IMR-90 (cell line): ENCODE data around the gene C14orf180. TPM values are rescaled to one million over a fixed set of nuclear protein-coding genes. Genes with fewer than 3 reads are reported as not detected.

ENCODE experiments used
- ATAC-seq: fragments of 200-7000 bp; cut with Tn5 transposase; 2 replicates; pipeline ENCODE4 v1.9.1; 2020; ENCODE audit warnings: low read depth, mild to moderate bottlenecking, moderate library complexity
- BruUV-seq: library from RNA; stranded (reverse); fragments of 400-500 nt; replicated peaks from 2 replicates; lab custom pipeline; 2021; lab: Mats Ljungman, UMichigan
- CTCF ChIA-PET: fragments of 300-600 bp; formaldehyde crosslinking; extraction: SDS; loops from one replicate; lab custom pipeline; 2021; ENCODE audit warnings: antibody characterized with exemption; lab: Yijun Ruan, JAX
- POLR2A ChIA-PET: fragments of 300-600 bp; sonication (Branson Sonifier 250); formaldehyde crosslinking; loops from one replicate; lab custom pipeline; 2022; ENCODE audit warnings: antibody characterized with exemption; ENCODE audit not compliant: unreplicated experiment; lab: Charles Lee
- DNase-seq: peaks from one replicate; pipeline ENCODE4 v3.0.0; 2013
- H2AFZ ChIP-seq: replicated peaks from 2 replicates; pipeline ENCODE3; 2013; ENCODE audit warnings: low read length, mild to moderate bottlenecking; ENCODE audit not compliant: poor library complexity
- H2AK5ac ChIP-seq: 2 replicates; pipeline ENCODE4 v1.6.1; 2013; ENCODE audit warnings: low read depth, low read length, inconsistent platforms
- H2AK9ac ChIP-seq: replicated peaks from 2 replicates; pipeline ENCODE3; 2013; ENCODE audit warnings: mild to moderate bottlenecking, low read depth, low read length, moderate library complexity; ENCODE audit not compliant: poor library complexity
- H2BK120ac ChIP-seq: 2 replicates; pipeline ENCODE4 v1.6.1; 2013; ENCODE audit warnings: low read depth, low read length, inconsistent platforms
- H2BK15ac ChIP-seq: 3 replicates; pipeline ENCODE4 v1.6.1; 2013; ENCODE audit warnings: low read depth, low read length, inconsistent platforms
- H2BK20ac ChIP-seq: 2 replicates; pipeline ENCODE4 v1.6.1; 2013; ENCODE audit warnings: low read depth, mild to moderate bottlenecking, inconsistent platforms, low read length, moderate library complexity
- H2BK5ac ChIP-seq: 2 replicates; pipeline ENCODE4 v1.6.1; 2013; ENCODE audit warnings: mild to moderate bottlenecking, low read depth, low read length, inconsistent platforms; ENCODE audit not compliant: poor library complexity, severe bottlenecking
- H3K14ac ChIP-seq: replicated peaks from 2 replicates; pipeline ENCODE4 v1.6.1; 2013; ENCODE audit warnings: low read depth, low read length, inconsistent platforms
- H3K18ac ChIP-seq: 2 replicates; pipeline ENCODE4 v1.6.1; 2013; ENCODE audit warnings: low read depth, low read length, control low read depth
- H3K23ac ChIP-seq: 2 replicates; pipeline ENCODE4 v1.6.1; 2013; ENCODE audit warnings: low read depth, low read length, inconsistent platforms
- H3K27ac ChIP-seq: 2 replicates; pipeline ENCODE4 v1.5.1; 2013; ENCODE audit warnings: mild to moderate bottlenecking, control low read depth, low read length; ENCODE audit not compliant: insufficient read depth
- H3K27me3 ChIP-seq: 2 replicates; pipeline ENCODE4 v1.6.1; 2013; ENCODE audit warnings: low read length; ENCODE audit not compliant: control insufficient read depth, insufficient read depth
- H3K36me3 ChIP-seq: 2 replicates; pipeline ENCODE4 v1.6.1; 2013; ENCODE audit warnings: low read length, mixed read lengths; ENCODE audit not compliant: control insufficient read depth, insufficient read depth
- H3K4ac ChIP-seq: 2 replicates; pipeline ENCODE4 v1.6.1; 2013; ENCODE audit warnings: low read depth, low read length, inconsistent platforms
- H3K4me1 ChIP-seq: 2 replicates; pipeline ENCODE4 v1.6.1; 2013; ENCODE audit warnings: low read length, mixed read lengths; ENCODE audit not compliant: control insufficient read depth, insufficient read depth
- H3K4me2 ChIP-seq: 2 replicates; pipeline ENCODE4 v1.6.1; 2013; ENCODE audit warnings: low read depth, mild to moderate bottlenecking, control low read depth, low read length, moderate library complexity
- H3K4me3 ChIP-seq: 2 replicates; pipeline ENCODE4 v1.5.1; 2013; ENCODE audit warnings: low read depth, mild to moderate bottlenecking, control low read depth, low read length, moderate library complexity; ENCODE audit not compliant: insufficient read depth
- H3K56ac ChIP-seq: 2 replicates; pipeline ENCODE4 v1.6.1; 2013; ENCODE audit warnings: low read length, inconsistent platforms; ENCODE audit not compliant: insufficient read depth; ENCODE audit errors: extremely low read depth
- H3K79me1 ChIP-seq, 2 experiments: 2 replicates each; pipeline ENCODE4 v1.6.1; 2013; ENCODE audit warnings: low read length in 2 of 2, inconsistent platforms in 1 of 2, low read depth in 1 of 2
- H3K9ac ChIP-seq: 2 replicates; pipeline ENCODE4 v1.6.1; 2013; ENCODE audit warnings: low read depth, low read length, control low read depth
- H3K9me1 ChIP-seq: 2 replicates; pipeline ENCODE4 v1.6.1; 2013; ENCODE audit warnings: low read length, inconsistent platforms; ENCODE audit not compliant: insufficient read depth
- H3K9me3 ChIP-seq: 2 replicates; pipeline ENCODE4 v1.6.1; 2013; ENCODE audit warnings: low read length; ENCODE audit not compliant: control insufficient read depth, insufficient read depth
- H4K20me1 ChIP-seq: 2 replicates; pipeline ENCODE4 v1.6.1; 2013; ENCODE audit warnings: low read length, inconsistent platforms; ENCODE audit not compliant: insufficient read depth
- H4K5ac ChIP-seq: 2 replicates; pipeline ENCODE4 v1.6.1; 2013; ENCODE audit warnings: mild to moderate bottlenecking, low read depth, low read length, control low read depth
- H4K8ac ChIP-seq, 2 experiments: 2 replicates each; pipeline ENCODE4 v1.6.1; 2013; ENCODE audit warnings: low read depth in 2 of 2, low read length in 2 of 2, control low read depth in 1 of 2, inconsistent platforms in 1 of 2
- H4K91ac ChIP-seq: 2 replicates; pipeline ENCODE4 v1.6.1; 2013; ENCODE audit warnings: low read depth, low read length, inconsistent platforms; ENCODE audit not compliant: insufficient read depth
- BHLHE40 ChIP-seq: fragments of 150-350 bp; IDR thresholded peaks from 2 replicates; pipeline ENCODE4 v1.6.1; 2016; ENCODE audit warnings: mild to moderate bottlenecking, low read depth, low read length
- CEBPB ChIP-seq: IDR thresholded peaks from 2 replicates; pipeline ENCODE4 v1.6.1; 2012; ENCODE audit warnings: low read depth, low read length, improper control_type of control experiment
- CHD1 ChIP-seq: IDR thresholded peaks from 2 replicates; pipeline ENCODE4 v1.6.1; 2012; ENCODE audit warnings: low read depth, low read length, improper control_type of control experiment
- CTCF ChIP-seq: conservative IDR thresholded peaks from 2 replicates; pipeline ENCODE4 v1.5.1; 2012; ENCODE audit warnings: mild to moderate bottlenecking, low read depth, low read length, improper control_type of control experiment
- FOS ChIP-seq: fragments of 150-350 bp; IDR thresholded peaks from 2 replicates; pipeline ENCODE4 v1.6.1; 2016; ENCODE audit warnings: low read depth, low read length
- MAFK ChIP-seq: IDR thresholded peaks from 2 replicates; pipeline ENCODE4 v1.6.1; 2012; ENCODE audit warnings: low read depth, low read length, improper control_type of control experiment
- MAZ ChIP-seq: IDR thresholded peaks from 2 replicates; pipeline ENCODE4 v1.6.1; 2012; ENCODE audit warnings: low read depth, mild to moderate bottlenecking, low read length, improper control_type of control experiment, moderate library complexity, borderline replicate concordance
- MXI1 ChIP-seq: IDR thresholded peaks from 2 replicates; pipeline ENCODE4 v1.6.1; 2012; ENCODE audit warnings: low read depth, mild to moderate bottlenecking, low read length, moderate library complexity, borderline replicate concordance
- NFE2L2 ChIP-seq: fragments of 150-350 bp; IDR thresholded peaks from 2 replicates; pipeline ENCODE4 v1.6.1; 2016; ENCODE audit warnings: low read depth, mild to moderate bottlenecking, low read length
- RAD21 ChIP-seq: IDR thresholded peaks from 2 replicates; pipeline ENCODE4 v1.6.1; 2012; ENCODE audit warnings: low read length, improper control_type of control experiment
- RCOR1 ChIP-seq: IDR thresholded peaks from 2 replicates; pipeline ENCODE4 v1.6.1; 2012; ENCODE audit warnings: mild to moderate bottlenecking, low read length, improper control_type of control experiment; ENCODE audit not compliant: insufficient replicate concordance
- RFX5 ChIP-seq: IDR thresholded peaks from 2 replicates; pipeline ENCODE4 v1.8.0; 2012; ENCODE audit warnings: low read depth, mild to moderate bottlenecking, low read length, moderate library complexity
- USF2 ChIP-seq: fragments of 150-350 bp; IDR thresholded peaks from 2 replicates; pipeline ENCODE4 v1.6.1; 2017; ENCODE audit warnings: mild to moderate bottlenecking, antibody characterized with exemption, low read length, low read depth
- WGBS, 2 experiments: methylation state at CpG; one replicate each; pipeline versions ENCODE4 v1.1.5 to v1.1.7; 2013; ENCODE audit warnings: missing lambda C conversion rate in 2 of 2; ENCODE audit not compliant: insufficient read length in 1 of 2; ENCODE audit errors: extremely low coverage in 2 of 2; 5-methylcytosine and 5-hydroxymethylcytosine counted together
- dilution Hi-C: fragments of 300-500 bp; cut with HindIII; formaldehyde crosslinking; loops from one replicate; pipeline ENCODE4 v1.14.3; 2018; ENCODE audit warnings: low sequenced_read_pairs; ENCODE audit not compliant: unreplicated experiment
- in situ Hi-C: fragments of 300-500 bp; cut with MboI; formaldehyde crosslinking; loops from 3 replicates; pipeline ENCODE4 v1.14.3; 2019; ENCODE audit warnings: low sequenced_read_pairs, inconsistent platforms, mixed read lengths
- intact Hi-C: fragments of 100-400 bp; cut with micrococcal nuclease; formaldehyde crosslinking; loops from 2 replicates; pipeline ENCODE4 v1.10.0; 2022
- polyA plus RNA-seq, 3 experiments: library from polyadenylated mRNA; depleted of rRNA; stranded (reverse); fragments of >200 nt; gene quantifications; 2 replicates each; pipeline ENCODE4 v1.2.3, GENCODE V29; 2012; ENCODE audit warnings: low replicate concordance in 1 of 3
- total RNA-seq: library from RNA; depleted of rRNA; stranded (reverse); fragments of >200 nt; gene quantifications from 2 replicates; pipeline ENCODE4 v1.2.3, GENCODE V29; 2012
- TF ChIP-seq, protein P1 (sequence below): fragments of 150-350 bp; IDR thresholded peaks from 2 replicates; pipeline ENCODE4 v1.6.1; 2016; ENCODE audit warnings: low read depth, mild to moderate bottlenecking, low read length, moderate library complexity, borderline replicate concordance

Gene C14orf180
- total and polyA plus RNA-seq, 2 of the 4 experiments (the other 2 are of a cell fraction) = not detected

GRCh38 chr14:104560586-104560945, 19.0 kb upstream of the C14orf180 start:
- no peak for TF ChIP-seq RCOR1
- TF ChIP-seq BHLHE40 = no peak
- TF ChIP-seq NFE2L2 = no peak
- TF ChIP-seq MAFK = no peak
- TF ChIP-seq, protein P1, sequence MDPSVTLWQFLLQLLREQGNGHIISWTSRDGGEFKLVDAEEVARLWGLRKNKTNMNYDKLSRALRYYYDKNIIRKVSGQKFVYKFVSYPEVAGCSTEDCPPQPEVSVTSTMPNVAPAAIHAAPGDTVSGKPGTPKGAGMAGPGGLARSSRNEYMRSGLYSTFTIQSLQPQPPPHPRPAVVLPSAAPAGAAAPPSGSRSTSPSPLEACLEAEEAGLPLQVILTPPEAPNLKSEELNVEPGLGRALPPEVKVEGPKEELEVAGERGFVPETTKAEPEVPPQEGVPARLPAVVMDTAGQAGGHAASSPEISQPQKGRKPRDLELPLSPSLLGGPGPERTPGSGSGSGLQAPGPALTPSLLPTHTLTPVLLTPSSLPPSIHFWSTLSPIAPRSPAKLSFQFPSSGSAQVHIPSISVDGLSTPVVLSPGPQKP = no peak
- TF ChIP-seq CHD1 = no peak
- TF ChIP-seq MXI1 = no peak
- TF ChIP-seq FOS = no peak
- no peak for TF ChIP-seq CTCF
- no peak for TF ChIP-seq RFX5
- no peak for TF ChIP-seq CEBPB
- TF ChIP-seq RAD21 = no peak
- TF ChIP-seq MAZ = no peak
- TF ChIP-seq USF2 = no peak
- no peak overlapping the region for H3K27ac ChIP-seq
- H3K4me1 ChIP-seq = no peaks in the 10 kb centered on the region
- H4K20me1 ChIP-seq = no peaks in the 10 kb centered on the region
- H2BK5ac ChIP-seq = no peak overlapping the region
- 17% methylated on average over 1 of the region's 3 CpGs; no CpG with 5 or more reads in 1 of the 2 experiments for WGBS, 2 experiments
- intact Hi-C loops (no loop called here), dilution Hi-C loops (no loop called here), in situ Hi-C loops (loop anchor here (25.0 kb wide), 1 partner anchor 473 kb away; the partner anchor contains the start of gene ASPG)
- no peak overlapping the region for H3K9ac ChIP-seq
- H3K36me3 ChIP-seq = no peaks in the 10 kb centered on the region
- ChIA-PET CTCF (no interaction called here), POLR2A (no interaction called here)
- H3K4me3 ChIP-seq = no peak overlapping the region
- no peak overlapping the region for H4K8ac ChIP-seq
- no peaks in the 10 kb centered on the region for H3K9me3 ChIP-seq
- H3K23ac ChIP-seq = no peak overlapping the region
- no peak overlapping the region for H3K56ac ChIP-seq
- H3K18ac ChIP-seq = no peak overlapping the region
- H2BK20ac ChIP-seq = no peak overlapping the region
- H4K5ac ChIP-seq = no peak overlapping the region
- no peak overlapping the region for H4K91ac ChIP-seq
- H3K14ac ChIP-seq = no peak overlapping the region
- H2BK15ac ChIP-seq = no peak overlapping the region
- H3K27me3 ChIP-seq = peaks cover 2% of the 10 kb centered on the region; the same call in 1 of the 2 replicates
- H2BK120ac ChIP-seq = no peak overlapping the region
- no peak overlapping the region for H2AFZ ChIP-seq
- ATAC-seq (no peak), DNase-seq (no peak)
- no peak overlapping the region for H2AK5ac ChIP-seq
- H3K9me1 ChIP-seq = no peaks in the 10 kb centered on the region
- H3K4me2 ChIP-seq = no peak overlapping the region
- no peaks in the 10 kb centered on the region for H3K79me1 ChIP-seq
- no peak overlapping the region for H2AK9ac ChIP-seq
- no TSS peak for BruUV-seq
- no peak overlapping the region for H3K4ac ChIP-seq
